Fibroblast of pulmonary artery (primary cell): ENCODE results near the gene ATP8B1.
"Not testable (repeated sequence)": the region's sequence is repeated elsewhere in the genome, so short reads cannot be mapped to it uniquely, and the experiment has no call there.

Source experiments
- DNase-seq: peaks from one replicate; pipeline ENCODE4 v3.0.0-alpha.2; 2010; ENCODE audit warnings: low read depth
- H3K4me3 ChIP-seq: replicated peaks from 2 replicates; pipeline ENCODE4 v1.5.1; 2011; ENCODE audit warnings: low read depth, mild to moderate bottlenecking, control low read depth, low read length, moderate library complexity
- TF ChIP-seq, protein P1 (sequence below): IDR thresholded peaks from 2 replicates; pipeline ENCODE4 v1.5.1; 2011; ENCODE audit warnings: mild to moderate bottlenecking, control low read depth, low read length, inconsistent platforms; ENCODE audit errors: missing control alignments

ATP8B1 gene

DNA sequence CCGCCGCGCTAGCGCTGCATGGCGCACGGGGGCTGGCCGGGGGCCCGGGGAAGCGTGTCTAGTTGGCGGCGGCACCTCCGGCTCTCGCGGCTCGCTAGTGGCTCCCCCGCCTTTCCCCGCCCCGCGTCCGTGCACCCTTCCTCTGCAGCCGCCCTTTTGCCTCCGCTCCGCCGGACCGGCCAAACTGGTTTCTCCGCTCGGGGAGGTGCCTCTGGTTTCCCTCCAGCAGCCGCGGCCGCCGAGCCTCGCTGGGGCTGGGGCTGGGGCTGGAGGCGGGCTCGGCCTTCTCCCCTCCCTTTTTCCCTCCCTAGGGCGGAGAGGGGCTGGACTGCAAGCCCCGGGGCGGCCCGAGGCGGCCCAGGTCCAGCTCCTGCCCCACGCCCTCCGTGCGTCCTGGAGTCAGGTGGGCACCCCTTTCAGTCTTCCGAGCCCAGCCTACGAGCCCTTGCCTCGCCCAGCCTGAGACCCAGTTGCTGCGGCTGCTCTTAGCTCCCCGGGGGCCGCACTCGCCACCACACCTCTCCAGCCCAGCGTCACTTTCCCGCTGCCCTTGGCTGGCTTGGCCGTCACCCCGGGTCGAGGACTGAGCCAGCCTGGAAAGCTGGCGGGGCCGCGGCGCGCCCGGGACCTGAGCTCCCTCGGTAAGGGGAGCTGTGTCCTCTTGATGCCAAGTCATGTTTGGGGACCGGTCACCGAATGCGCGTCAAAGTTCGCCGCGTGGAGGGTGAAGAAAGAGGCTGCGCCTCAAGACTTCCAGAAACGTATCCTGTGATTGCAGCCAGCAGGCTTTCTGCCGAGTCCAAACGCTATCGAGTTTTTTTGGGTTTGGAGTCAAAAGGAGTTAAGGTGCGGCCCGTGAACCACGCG is at the start of gene ATP8B1:
ATP8B1 (minus strand) TSS at position 213 of the 867 bp plus-strand sequence. CDS start 71,508 bp downstream, outside the sequence.
- H3K4me3 ChIP-seq: peak within 1 kb of the TSS; percentile 74
- TF ChIP-seq, protein P1, sequence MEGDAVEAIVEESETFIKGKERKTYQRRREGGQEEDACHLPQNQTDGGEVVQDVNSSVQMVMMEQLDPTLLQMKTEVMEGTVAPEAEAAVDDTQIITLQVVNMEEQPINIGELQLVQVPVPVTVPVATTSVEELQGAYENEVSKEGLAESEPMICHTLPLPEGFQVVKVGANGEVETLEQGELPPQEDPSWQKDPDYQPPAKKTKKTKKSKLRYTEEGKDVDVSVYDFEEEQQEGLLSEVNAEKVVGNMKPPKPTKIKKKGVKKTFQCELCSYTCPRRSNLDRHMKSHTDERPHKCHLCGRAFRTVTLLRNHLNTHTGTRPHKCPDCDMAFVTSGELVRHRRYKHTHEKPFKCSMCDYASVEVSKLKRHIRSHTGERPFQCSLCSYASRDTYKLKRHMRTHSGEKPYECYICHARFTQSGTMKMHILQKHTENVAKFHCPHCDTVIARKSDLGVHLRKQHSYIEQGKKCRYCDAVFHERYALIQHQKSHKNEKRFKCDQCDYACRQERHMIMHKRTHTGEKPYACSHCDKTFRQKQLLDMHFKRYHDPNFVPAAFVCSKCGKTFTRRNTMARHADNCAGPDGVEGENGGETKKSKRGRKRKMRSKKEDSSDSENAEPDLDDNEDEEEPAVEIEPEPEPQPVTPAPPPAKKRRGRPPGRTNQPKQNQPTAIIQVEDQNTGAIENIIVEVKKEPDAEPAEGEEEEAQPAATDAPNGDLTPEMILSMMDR: no peak
- peak; percentile 68 for DNase-seq

DNA sequence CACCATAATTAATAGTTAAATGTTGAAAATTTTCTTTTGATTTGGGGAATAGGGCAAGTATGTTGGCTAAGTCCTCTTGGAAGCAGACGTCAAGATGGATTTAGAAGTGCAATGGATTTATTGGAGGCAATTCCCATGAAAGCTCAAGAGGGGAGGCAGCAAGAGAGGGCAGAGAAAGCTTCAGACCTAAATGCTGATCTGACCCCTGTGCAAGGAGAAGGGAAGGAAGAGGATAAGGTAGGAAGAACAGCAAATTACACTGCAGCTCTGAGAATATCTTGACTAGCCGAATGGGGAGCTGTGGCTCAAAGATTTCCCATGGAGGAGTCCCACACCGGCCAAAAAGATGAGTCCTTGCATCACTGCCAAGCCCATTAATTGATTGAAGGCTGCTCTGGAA is 46.9 kb upstream of the ATP8B1 start:
- TF ChIP-seq, protein P1: no peak
- no peak for DNase-seq

DNA sequence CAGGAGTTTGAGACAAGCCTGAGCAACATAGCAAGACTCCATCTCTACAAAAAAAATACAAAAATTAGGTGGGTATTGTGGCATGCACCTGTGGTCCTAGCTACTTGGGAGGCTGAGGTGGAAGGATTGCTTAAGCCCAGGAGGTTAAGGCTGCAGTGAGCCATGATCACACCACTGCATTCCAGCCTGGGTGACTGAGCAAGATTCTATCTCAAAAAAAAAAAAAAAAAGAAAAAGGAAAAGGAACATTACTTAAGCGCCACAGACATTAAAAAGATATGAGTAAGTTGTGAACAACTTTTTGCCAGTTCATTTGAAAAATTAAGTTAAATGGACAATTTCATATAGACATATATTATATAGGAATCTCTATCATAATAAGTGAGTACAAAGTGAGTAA is 45.3 kb upstream of the ATP8B1 start:
- not testable (repeated sequence) for H3K4me3 ChIP-seq
- DNase-seq: peak; percentile 17

More for the DNA sequence above, 46.9 kb upstream of the ATP8B1 start:
- H3K4me3 ChIP-seq: no peak overlapping the region

DNA sequence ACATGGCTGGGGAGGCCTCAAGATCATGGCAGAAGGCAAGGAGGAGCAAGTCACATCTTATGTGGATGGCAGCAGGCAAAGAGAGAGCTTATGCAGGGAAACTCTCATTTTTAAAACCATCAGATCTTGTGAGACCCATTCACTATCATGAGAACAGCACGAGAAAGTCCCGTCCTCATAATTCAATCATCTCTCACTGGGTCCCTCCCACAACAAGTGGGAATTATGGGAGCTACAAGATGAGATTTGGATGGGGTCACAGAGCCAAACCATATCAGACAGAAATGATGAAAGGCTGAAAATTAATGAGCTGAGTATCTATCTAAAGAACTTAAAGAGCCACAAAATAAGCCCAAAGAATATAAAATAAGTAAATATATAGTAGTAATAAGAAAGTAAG is 44.3 kb upstream of the ATP8B1 start:
- not testable (repeated sequence) for DNase-seq, H3K4me3 ChIP-seq

DNA sequence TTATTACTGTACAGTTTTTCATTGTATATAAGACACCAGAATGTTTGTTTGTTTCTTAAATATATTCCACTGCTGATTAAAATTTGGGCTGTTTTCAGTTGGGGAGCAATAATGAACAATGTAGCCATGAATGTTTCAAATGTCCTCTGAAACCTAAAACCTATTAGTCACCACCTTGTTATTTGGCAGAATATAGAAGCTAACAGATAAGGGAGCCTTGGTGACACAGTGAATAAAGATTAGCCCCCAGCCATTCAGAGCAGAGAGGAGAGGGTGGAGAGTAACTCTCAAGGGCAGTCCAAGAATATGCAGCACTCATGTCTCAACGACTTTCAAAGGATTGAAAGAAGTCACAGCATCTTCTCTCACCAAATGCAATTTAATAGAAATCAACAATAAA is 43.1 kb upstream of the ATP8B1 start:
- TF ChIP-seq, protein P1: no peak
- DNase-seq: peak; percentile 87

DNA sequence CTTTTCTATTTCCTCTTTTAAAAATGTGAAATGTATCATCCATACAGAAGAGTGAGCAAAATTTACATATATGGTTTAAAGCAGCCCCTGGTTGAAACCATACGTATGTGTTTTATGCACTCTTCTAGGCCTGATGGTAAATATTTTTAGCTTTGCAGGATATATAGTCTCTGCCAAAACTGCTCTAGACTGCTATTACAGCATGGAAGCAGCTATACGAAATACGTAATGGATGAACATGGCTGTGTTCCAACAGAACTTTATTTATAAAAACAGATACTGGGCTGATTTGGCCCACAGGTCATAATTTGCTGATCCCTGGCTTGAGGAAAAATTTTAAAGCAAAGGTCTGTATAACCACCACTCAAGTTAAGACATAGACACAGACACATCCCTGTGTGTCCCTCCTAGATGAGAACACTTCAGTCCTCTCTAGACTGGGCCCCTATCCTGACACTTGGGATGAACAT is 42.5 kb upstream of the ATP8B1 start:
- TF ChIP-seq, protein P1: no peak
- H3K4me3 ChIP-seq: no peak overlapping the region
- DNase-seq: peak; percentile 35

More for the DNA sequence above, 43.1 kb upstream of the ATP8B1 start:
- no peak overlapping the region for H3K4me3 ChIP-seq

DNA sequence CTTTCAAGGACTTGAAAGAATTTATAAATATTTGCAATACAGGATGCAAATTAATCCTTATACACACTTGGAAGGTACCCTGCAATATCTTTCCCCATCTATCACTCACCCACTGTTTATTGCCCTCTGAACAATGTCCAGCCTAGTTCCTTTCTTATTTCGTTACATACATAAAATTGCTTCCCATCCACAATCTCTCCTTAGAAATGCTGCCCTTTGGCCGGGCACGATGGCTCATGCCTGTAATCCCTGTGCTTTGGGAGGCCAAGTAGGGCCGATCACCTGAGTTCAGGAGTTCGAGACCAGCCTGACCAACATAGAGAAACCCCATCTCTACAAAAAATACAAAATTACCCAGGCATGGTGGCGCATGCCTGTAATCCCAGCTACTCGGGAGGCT is 41.2 kb upstream of the ATP8B1 start:
- no peak overlapping the region for H3K4me3 ChIP-seq
- TF ChIP-seq, protein P1: no peak
- no peak for DNase-seq

DNA sequence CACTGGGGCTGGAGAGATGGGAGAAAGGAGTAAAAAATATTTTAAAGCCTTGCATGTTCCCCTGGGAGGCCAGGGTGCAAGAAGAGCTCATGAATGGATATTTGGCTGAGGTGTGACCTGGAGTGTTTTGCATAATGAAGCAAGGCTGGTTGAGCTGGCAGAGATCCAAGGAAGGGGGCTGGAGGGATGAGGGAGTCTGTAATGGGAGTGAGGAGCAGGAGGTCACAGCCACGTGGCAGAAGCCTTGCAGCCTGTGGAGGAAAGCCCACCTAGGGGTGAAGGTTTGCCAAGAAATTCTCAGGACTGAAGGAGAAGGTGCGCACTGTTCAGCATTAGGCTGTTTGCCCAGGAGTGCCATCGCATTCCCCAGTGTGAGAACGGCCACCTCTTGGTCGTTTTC is 40.3 kb upstream of the ATP8B1 start:
- TF ChIP-seq, protein P1: no peak
- DNase-seq: no peak
- H3K4me3 ChIP-seq: no peak overlapping the region
